22Rv1 (cell line): Measurements from ENCODE around the gene RNF25.

Source experiments
- H3K27ac ChIP-seq: fragments of 450-650 bp; 2 replicates; pipeline ENCODE4 v1.5.1; 2017
- CTCF ChIP-seq: fragments of 450-650 bp; IDR thresholded peaks from 2 replicates; pipeline ENCODE4 v1.5.1; 2017; ENCODE audit warnings: mild to moderate bottlenecking
- ZFX ChIP-seq: fragments of 450-650 bp; IDR thresholded peaks from 2 replicates; pipeline ENCODE4 v1.6.1; 2017; ENCODE audit warnings: antibody characterized with exemption, borderline replicate concordance

Gene RNF25

GRCh38 chr2:218626369-218626768, 45.4 kb downstream of the RNF25 start:
- no peak overlapping the region for H3K27ac ChIP-seq
- TF ChIP-seq ZFX (no peak), CTCF (no peak)

- H3K27ac ChIP-seq: no peak overlapping the region
- TF ChIP-seq ZFX (no peak), CTCF (no peak)
Observed at GRCh38 chr2:218623366-218623705, 48.5 kb downstream of the RNF25 start.

- no peak for TF ChIP-seq CTCF
Observed at GRCh38 chr2:218622606-218623365, 49.0 kb downstream of the RNF25 start.

GRCh38 chr2:218621007-218621406, 50.8 kb downstream of the RNF25 start:
- no peak for TF ChIP-seq CTCF
- TF ChIP-seq ZFX: no peak

More at GRCh38 chr2:218622606-218623365, 49.0 kb downstream of the RNF25 start:
- no peak overlapping the region for H3K27ac ChIP-seq

GRCh38 chr2:218618102-218618860, 53.5 kb downstream of the RNF25 start:
- TF ChIP-seq ZFX (no peak), CTCF (peak; percentile 32)

More at GRCh38 chr2:218621007-218621406, 50.8 kb downstream of the RNF25 start:
- no peak overlapping the region for H3K27ac ChIP-seq

GRCh38 chr2:218615868-218616315, 55.9 kb downstream of the RNF25 start:
- no peak overlapping the region for H3K27ac ChIP-seq
- TF ChIP-seq CTCF (no peak), ZFX (no peak)

More at GRCh38 chr2:218618102-218618860, 53.5 kb downstream of the RNF25 start:
- H3K27ac ChIP-seq: no peak overlapping the region
